HepG2 (cell line): ENCODE measurements around the gene UTP3. TPM values are rescaled to one million over a fixed set of nuclear protein-coding genes. Genes with fewer than 3 reads are reported as not detected.

Experiments used
- BRD4 ChIP-seq: sonication (generic); formaldehyde crosslinking; IDR thresholded peaks from 2 replicates; pipeline ENCODE4 v1.4.0; 2020; ENCODE audit warnings: missing genetic modification reagents
- CEBPZ ChIP-seq: IDR thresholded peaks from 2 replicates; pipeline ENCODE4 v1.6.1; 2012; ENCODE audit warnings: low read length, improper control_type of control experiment
- NONO ChIP-seq, 2 experiments: fragments of 450-650 bp in 1 of 2; sonication (generic) in 1 of 2; formaldehyde crosslinking in 1 of 2; IDR thresholded peaks in 1 of 2; conservative IDR thresholded peaks in 1 of 2; 2 replicates each; pipeline versions ENCODE4 v1.6.1 to v1.8.0; 2017 to 2022; ENCODE audit warnings: mild to moderate bottlenecking in 1 of 2, missing genetic modification reagents in 1 of 2, moderate library complexity in 1 of 2
- TBX3 ChIP-seq: fragments of 450-650 bp; IDR thresholded peaks from 2 replicates; pipeline ENCODE4 v1.6.1; 2017; ENCODE audit warnings: antibody characterized with exemption, mild to moderate bottlenecking, inconsistent platforms, borderline replicate concordance
- ZBTB2 ChIP-seq: sonication (generic); formaldehyde crosslinking; IDR thresholded peaks from 2 replicates; pipeline ENCODE4 v1.8.0; 2022; ENCODE audit warnings: low read depth, missing genetic modification reagents
- ZNF44 ChIP-seq: sonication (generic); formaldehyde crosslinking; IDR thresholded peaks from 2 replicates; pipeline ENCODE4 v1.5.1; 2020; ENCODE audit warnings: mild to moderate bottlenecking, missing genetic modification reagents
- polyA plus RNA-seq, 8 experiments: library from polyadenylated mRNA; depleted of rRNA in 3 of 8; stranded (reverse) in 7 of 8; unstranded in 1 of 8; fragments of >200 nt; fragmentation: Illumina TruSeq in 4 of 8; extraction: Trizol in 4 of 8; gene quantifications; 2 replicates each; pipeline versions ENCODE4 v1.2.1 to v1.2.3, GENCODE V29; 2011 to 2016; ENCODE audit warnings: low read depth in 4 of 8, missing spikeins in 1 of 8, mixed read lengths in 1 of 8; ENCODE audit not compliant: insufficient read depth in 1 of 8
- total RNA-seq, 5 experiments: library from RNA; depleted of rRNA; stranded (reverse); fragments of >200 nt; fragmentation: Illumina TruSeq; extraction: Trizol; gene quantifications; 2 replicates each; pipeline ENCODE4 v1.2.3, GENCODE V29; 2016; ENCODE audit warnings: low read depth in 1 of 5
- TF ChIP-seq, protein P1 (sequence below): sonication (generic); formaldehyde crosslinking; IDR thresholded peaks from 2 replicates; pipeline ENCODE4 v1.5.1; 2020; ENCODE audit warnings: mild to moderate bottlenecking, missing genetic modification reagents
- TF ChIP-seq, protein P2 (sequence below): sonication (generic); formaldehyde crosslinking; IDR thresholded peaks from 2 replicates; pipeline ENCODE4 v1.5.1; 2020; ENCODE audit warnings: mild to moderate bottlenecking, missing genetic modification reagents, borderline replicate concordance
- TF ChIP-seq, protein P3 (sequence below): sonication (generic); formaldehyde crosslinking; IDR thresholded peaks from 2 replicates; pipeline ENCODE4 v1.4.0; 2020; ENCODE audit warnings: missing genetic modification reagents, borderline replicate concordance
- TF ChIP-seq, protein P4 (sequence below): sonication (generic); formaldehyde crosslinking; conservative IDR thresholded peaks from 2 replicates; pipeline ENCODE4 v1.4.0; 2020; ENCODE audit warnings: missing genetic modification reagents
- TF ChIP-seq, protein P5 (sequence below): sonication (generic); formaldehyde crosslinking; IDR thresholded peaks from 2 replicates; pipeline ENCODE4 v1.4.0; 2020; ENCODE audit warnings: missing genetic modification reagents

UTP3 gene
- total and polyA plus RNA-seq, 2 of the 13 experiments (the other 11 are each of a cell fraction or from before 2014, with no cell fraction given) = 6.9 to 19.5 TPM

DNA sequence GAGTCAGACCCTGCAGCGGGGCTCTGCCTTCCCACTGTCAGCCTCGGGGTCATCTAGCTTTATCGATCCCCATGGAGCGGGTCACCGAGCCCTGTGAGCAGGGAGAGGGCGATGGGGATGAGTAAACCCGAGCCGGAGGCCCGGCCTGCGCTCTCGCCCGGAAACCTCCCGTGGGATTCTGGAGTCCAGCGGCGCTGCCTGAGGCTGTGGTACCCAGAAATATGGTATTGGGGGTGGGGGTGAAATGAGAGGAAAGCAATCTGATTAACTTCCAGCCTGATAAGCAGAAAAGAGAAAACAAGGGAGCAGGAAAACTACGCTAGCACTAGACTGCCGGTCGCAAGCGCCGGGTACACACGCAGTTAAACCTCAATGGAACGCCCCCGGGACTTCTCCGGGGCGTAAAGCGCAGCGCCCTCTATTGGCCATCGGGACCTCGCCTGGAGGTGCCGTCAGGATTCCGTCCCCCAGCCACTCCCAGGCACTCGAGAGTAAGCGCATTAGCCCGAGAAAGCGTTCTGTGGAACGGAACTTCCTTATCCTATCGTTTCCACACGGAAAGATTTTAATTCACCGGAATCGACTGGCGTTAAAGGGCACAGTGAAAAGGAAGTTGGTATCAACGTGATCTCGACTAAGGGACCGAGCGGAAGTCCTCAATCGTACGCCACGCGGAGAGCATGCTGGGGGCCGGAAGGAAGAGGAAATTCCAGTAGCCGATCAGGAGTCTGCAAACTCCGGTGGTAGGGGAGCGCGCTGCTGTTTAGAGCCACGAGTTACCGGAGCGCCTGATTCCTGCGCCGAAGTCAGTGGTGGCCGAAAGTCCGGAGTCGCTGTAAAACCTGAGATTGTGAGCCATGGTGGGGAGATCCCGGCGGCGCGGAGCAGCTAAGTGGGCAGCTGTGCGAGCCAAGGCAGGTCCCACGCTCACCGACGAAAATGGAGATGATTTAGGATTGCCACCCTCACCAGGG, at the start of gene UTP3 (continued):
- TF ChIP-seq, protein P1, sequence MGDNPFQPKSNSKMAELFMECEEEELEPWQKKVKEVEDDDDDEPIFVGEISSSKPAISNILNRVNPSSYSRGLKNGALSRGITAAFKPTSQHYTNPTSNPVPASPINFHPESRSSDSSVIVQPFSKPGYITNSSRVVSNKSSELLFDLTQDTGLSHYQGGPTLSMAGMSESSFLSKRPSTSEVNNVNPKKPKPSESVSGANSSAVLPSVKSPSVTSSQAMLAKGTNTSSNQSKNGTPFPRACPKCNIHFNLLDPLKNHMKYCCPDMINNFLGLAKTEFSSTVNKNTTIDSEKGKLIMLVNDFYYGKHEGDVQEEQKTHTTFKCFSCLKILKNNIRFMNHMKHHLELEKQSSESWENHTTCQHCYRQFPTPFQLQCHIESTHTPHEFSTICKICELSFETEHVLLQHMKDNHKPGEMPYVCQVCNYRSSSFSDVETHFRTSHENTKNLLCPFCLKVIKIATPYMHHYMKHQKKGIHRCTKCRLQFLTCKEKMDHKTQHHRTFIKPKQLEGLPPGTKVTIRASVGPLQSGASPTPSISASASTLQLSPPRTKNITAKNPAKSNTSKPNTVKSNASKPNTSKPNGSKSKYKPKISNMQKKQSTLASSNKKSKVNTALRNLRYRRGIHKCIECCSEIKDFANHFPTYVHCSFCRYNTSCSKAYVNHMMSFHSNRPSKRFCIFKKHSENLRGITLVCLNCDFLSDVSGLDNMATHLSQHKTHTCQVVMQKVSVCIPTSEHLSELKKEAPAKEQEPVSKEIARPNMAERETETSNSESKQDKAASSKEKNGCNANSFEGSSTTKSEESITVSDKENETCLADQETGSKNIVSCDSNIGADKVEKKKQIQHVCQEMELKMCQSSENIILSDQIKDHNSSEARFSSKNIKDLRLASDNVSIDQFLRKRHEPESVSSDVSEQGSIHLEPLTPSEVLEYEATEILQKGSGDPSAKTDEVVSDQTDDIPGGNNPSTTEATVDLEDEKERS (CRISPR knock-in tag) = peak; percentile 83; the same call in 1 of the 2 replicates
- TF ChIP-seq, protein P2, sequence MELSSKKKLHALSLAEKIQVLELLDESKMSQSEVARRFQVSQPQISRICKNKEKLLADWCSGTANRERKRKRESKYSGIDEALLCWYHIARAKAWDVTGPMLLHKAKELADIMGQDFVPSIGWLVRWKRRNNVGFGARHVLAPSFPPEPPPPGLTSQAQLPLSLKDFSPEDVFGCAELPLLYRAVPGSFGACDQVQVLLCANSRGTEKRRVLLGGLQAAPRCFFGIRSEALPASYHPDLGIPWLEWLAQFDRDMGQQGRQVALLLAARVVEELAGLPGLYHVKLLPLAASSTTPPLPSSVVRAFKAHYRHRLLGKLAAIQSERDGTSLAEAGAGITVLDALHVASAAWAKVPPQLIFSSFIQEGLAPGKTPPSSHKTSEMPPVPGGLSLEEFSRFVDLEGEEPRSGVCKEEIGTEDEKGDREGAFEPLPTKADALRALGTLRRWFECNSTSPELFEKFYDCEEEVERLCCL (CRISPR knock-in tag) = no peak
- TF ChIP-seq BRD4 (CRISPR knock-in tag) = peak; percentile 76; the same call in 1 of the 2 replicates
- TF ChIP-seq, protein P3, sequence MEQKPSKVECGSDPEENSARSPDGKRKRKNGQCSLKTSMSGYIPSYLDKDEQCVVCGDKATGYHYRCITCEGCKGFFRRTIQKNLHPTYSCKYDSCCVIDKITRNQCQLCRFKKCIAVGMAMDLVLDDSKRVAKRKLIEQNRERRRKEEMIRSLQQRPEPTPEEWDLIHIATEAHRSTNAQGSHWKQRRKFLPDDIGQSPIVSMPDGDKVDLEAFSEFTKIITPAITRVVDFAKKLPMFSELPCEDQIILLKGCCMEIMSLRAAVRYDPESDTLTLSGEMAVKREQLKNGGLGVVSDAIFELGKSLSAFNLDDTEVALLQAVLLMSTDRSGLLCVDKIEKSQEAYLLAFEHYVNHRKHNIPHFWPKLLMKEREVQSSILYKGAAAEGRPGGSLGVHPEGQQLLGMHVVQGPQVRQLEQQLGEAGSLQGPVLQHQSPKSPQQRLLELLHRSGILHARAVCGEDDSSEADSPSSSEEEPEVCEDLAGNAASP (CRISPR knock-in tag) = peak; percentile 71
- no peak for TF ChIP-seq NONO (IDR thresholded peaks at IDR 0.05)
- TF ChIP-seq NONO (CRISPR knock-in tag; conservative IDR thresholded peaks at IDR 0.05) = peak; percentile 94
- no peak for TF ChIP-seq CEBPZ
- peak; percentile 68; the same call in 1 of the 2 replicates for TF ChIP-seq TBX3
- TF ChIP-seq ZBTB2 (CRISPR knock-in tag) = peak; percentile 87; the same call in 1 of the 2 replicates
- TF ChIP-seq, protein P4, sequence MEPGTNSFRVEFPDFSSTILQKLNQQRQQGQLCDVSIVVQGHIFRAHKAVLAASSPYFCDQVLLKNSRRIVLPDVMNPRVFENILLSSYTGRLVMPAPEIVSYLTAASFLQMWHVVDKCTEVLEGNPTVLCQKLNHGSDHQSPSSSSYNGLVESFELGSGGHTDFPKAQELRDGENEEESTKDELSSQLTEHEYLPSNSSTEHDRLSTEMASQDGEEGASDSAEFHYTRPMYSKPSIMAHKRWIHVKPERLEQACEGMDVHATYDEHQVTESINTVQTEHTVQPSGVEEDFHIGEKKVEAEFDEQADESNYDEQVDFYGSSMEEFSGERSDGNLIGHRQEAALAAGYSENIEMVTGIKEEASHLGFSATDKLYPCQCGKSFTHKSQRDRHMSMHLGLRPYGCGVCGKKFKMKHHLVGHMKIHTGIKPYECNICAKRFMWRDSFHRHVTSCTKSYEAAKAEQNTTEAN (CRISPR knock-in tag) = peak; percentile 48; the same call in 1 of the 2 replicates
- TF ChIP-seq, protein P5, sequence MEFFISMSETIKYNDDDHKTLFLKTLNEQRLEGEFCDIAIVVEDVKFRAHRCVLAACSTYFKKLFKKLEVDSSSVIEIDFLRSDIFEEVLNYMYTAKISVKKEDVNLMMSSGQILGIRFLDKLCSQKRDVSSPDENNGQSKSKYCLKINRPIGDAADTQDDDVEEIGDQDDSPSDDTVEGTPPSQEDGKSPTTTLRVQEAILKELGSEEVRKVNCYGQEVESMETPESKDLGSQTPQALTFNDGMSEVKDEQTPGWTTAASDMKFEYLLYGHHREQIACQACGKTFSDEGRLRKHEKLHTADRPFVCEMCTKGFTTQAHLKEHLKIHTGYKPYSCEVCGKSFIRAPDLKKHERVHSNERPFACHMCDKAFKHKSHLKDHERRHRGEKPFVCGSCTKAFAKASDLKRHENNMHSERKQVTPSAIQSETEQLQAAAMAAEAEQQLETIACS = no peak
- 0 out of 2 replicates have a peak, but pooled peaks have one; percentile 86 for TF ChIP-seq ZNF44 (CRISPR knock-in tag)
